IMR-90 (cell line): ENCODE results near the gene B4GALT5.

Experiments
- BHLHE40 ChIP-seq: fragments of 150-350 bp; IDR thresholded peaks from 2 replicates; pipeline ENCODE4 v1.6.1; 2016; ENCODE audit warnings: mild to moderate bottlenecking, low read depth, low read length
- CEBPB ChIP-seq: IDR thresholded peaks from 2 replicates; pipeline ENCODE4 v1.6.1; 2012; ENCODE audit warnings: low read depth, low read length, improper control_type of control experiment
- MAFK ChIP-seq: IDR thresholded peaks from 2 replicates; pipeline ENCODE4 v1.6.1; 2012; ENCODE audit warnings: low read depth, low read length, improper control_type of control experiment
- MAZ ChIP-seq: IDR thresholded peaks from 2 replicates; pipeline ENCODE4 v1.6.1; 2012; ENCODE audit warnings: low read depth, mild to moderate bottlenecking, low read length, improper control_type of control experiment, moderate library complexity, borderline replicate concordance
- MXI1 ChIP-seq: IDR thresholded peaks from 2 replicates; pipeline ENCODE4 v1.6.1; 2012; ENCODE audit warnings: low read depth, mild to moderate bottlenecking, low read length, moderate library complexity, borderline replicate concordance
- NFE2L2 ChIP-seq: fragments of 150-350 bp; IDR thresholded peaks from 2 replicates; pipeline ENCODE4 v1.6.1; 2016; ENCODE audit warnings: low read depth, mild to moderate bottlenecking, low read length
- POLR2A ChIP-seq: IDR thresholded peaks from 2 replicates; pipeline ENCODE4 v1.6.1; 2012; ENCODE audit warnings: mild to moderate bottlenecking, low read depth, low read length
- RAD21 ChIP-seq: IDR thresholded peaks from 2 replicates; pipeline ENCODE4 v1.6.1; 2012; ENCODE audit warnings: low read length, improper control_type of control experiment
- RCOR1 ChIP-seq: IDR thresholded peaks from 2 replicates; pipeline ENCODE4 v1.6.1; 2012; ENCODE audit warnings: mild to moderate bottlenecking, low read length, improper control_type of control experiment; ENCODE audit not compliant: insufficient replicate concordance
- RFX5 ChIP-seq: IDR thresholded peaks from 2 replicates; pipeline ENCODE4 v1.8.0; 2012; ENCODE audit warnings: low read depth, mild to moderate bottlenecking, low read length, moderate library complexity
- SMC3 ChIP-seq: fragments of 150-350 bp; IDR thresholded peaks from 2 replicates; pipeline ENCODE4 v1.6.1; 2016; ENCODE audit warnings: low read depth, mild to moderate bottlenecking, antibody characterized with exemption, low read length, moderate library complexity
- TF ChIP-seq, protein P1 (sequence below): conservative IDR thresholded peaks from 2 replicates; pipeline ENCODE4 v1.5.1; 2012; ENCODE audit warnings: mild to moderate bottlenecking, low read depth, low read length, improper control_type of control experiment
- TF ChIP-seq, protein P2 (sequence below): fragments of 150-350 bp; IDR thresholded peaks from 2 replicates; pipeline ENCODE4 v1.6.1; 2017; ENCODE audit warnings: mild to moderate bottlenecking, antibody characterized with exemption, low read length, low read depth
- TF ChIP-seq, protein P3 (sequence below): fragments of 150-350 bp; IDR thresholded peaks from 2 replicates; pipeline ENCODE4 v1.6.1; 2016; ENCODE audit warnings: low read depth, mild to moderate bottlenecking, low read length, moderate library complexity, borderline replicate concordance

DNA sequence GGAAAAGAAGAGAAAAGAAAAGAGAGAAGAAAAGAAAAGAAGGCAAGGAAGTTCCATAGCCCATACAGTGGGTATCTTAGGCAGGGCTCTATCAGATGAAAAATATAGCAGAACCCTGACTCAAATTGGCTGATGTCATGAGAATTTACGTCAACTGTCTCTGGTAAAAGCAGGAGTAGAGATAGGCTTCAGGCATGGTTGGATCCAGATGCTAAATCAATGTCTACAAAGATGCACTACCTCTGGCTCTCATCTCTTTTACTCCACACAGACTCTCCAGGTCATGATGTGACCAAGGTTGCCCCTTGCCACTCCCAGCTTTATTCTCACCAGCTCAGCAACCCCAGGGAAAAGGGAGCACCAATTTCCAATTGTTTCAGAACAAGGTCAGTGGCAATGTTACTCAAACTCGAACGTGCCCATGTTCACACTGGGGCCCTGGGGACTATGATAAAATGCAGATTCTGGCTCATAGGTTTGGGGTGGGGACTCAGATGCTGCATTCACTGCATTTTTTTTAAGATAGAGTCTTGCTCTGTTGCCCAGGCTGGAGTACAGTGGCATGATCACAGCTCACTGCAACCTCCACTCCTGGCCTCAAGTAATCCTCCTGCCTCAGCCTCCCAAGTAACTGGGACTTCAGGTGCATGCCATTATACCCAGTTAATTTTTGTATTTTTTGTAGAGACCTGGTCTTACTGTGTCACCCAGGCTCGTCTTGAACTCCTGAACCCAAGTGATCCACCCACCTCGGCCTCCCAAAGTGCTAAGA, 112.3 kb downstream of the B4GALT5 start:
- TF ChIP-seq, protein P1, sequence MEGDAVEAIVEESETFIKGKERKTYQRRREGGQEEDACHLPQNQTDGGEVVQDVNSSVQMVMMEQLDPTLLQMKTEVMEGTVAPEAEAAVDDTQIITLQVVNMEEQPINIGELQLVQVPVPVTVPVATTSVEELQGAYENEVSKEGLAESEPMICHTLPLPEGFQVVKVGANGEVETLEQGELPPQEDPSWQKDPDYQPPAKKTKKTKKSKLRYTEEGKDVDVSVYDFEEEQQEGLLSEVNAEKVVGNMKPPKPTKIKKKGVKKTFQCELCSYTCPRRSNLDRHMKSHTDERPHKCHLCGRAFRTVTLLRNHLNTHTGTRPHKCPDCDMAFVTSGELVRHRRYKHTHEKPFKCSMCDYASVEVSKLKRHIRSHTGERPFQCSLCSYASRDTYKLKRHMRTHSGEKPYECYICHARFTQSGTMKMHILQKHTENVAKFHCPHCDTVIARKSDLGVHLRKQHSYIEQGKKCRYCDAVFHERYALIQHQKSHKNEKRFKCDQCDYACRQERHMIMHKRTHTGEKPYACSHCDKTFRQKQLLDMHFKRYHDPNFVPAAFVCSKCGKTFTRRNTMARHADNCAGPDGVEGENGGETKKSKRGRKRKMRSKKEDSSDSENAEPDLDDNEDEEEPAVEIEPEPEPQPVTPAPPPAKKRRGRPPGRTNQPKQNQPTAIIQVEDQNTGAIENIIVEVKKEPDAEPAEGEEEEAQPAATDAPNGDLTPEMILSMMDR, result no peak
- no peak for TF ChIP-seq POLR2A
- TF ChIP-seq RAD21, result no peak
- TF ChIP-seq, protein P2, sequence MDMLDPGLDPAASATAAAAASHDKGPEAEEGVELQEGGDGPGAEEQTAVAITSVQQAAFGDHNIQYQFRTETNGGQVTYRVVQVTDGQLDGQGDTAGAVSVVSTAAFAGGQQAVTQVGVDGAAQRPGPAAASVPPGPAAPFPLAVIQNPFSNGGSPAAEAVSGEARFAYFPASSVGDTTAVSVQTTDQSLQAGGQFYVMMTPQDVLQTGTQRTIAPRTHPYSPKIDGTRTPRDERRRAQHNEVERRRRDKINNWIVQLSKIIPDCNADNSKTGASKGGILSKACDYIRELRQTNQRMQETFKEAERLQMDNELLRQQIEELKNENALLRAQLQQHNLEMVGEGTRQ, result no peak
- TF ChIP-seq MAFK, result no peak
- no peak for TF ChIP-seq BHLHE40
- TF ChIP-seq, protein P3, sequence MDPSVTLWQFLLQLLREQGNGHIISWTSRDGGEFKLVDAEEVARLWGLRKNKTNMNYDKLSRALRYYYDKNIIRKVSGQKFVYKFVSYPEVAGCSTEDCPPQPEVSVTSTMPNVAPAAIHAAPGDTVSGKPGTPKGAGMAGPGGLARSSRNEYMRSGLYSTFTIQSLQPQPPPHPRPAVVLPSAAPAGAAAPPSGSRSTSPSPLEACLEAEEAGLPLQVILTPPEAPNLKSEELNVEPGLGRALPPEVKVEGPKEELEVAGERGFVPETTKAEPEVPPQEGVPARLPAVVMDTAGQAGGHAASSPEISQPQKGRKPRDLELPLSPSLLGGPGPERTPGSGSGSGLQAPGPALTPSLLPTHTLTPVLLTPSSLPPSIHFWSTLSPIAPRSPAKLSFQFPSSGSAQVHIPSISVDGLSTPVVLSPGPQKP, result no peak
- no peak for TF ChIP-seq MXI1
- TF ChIP-seq SMC3, result no peak
- no peak for TF ChIP-seq NFE2L2
- TF ChIP-seq MAZ, result no peak
- no peak for TF ChIP-seq RFX5
- TF ChIP-seq RCOR1, result no peak
- TF ChIP-seq CEBPB, result no peak
